SJSA1 (cell line): Measurements from ENCODE around the gene C7orf25. TPM values are rescaled to one million over a fixed set of nuclear protein-coding genes. Genes with fewer than 3 reads are reported as not detected.

Source experiments
- DNase-seq, 2 experiments: peaks; one replicate each; pipeline ENCODE4 v3.0.0-alpha.2; 2015 to 2020; ENCODE audit warnings: low spot score in 2 of 2, low read depth in 1 of 2
- H3K27ac ChIP-seq: fragments of 250-450 bp; sonication (Bioruptor Pico); 2 replicates; pipeline ENCODE4 v1.5.1; 2020; ENCODE audit warnings: mild to moderate bottlenecking, moderate library complexity
- H3K27me3 ChIP-seq: fragments of 250-450 bp; sonication (Bioruptor Pico); replicated peaks from 2 replicates; pipeline ENCODE4 v1.5.1; 2020; ENCODE audit warnings: mild to moderate bottlenecking, moderate library complexity
- H3K36me3 ChIP-seq: fragments of 250-450 bp; sonication (Bioruptor Pico); 2 replicates; pipeline ENCODE4 v1.5.1; 2020; ENCODE audit warnings: mild to moderate bottlenecking
- H3K4me1 ChIP-seq: fragments of 250-450 bp; sonication (Bioruptor Pico); replicated peaks from 2 replicates; pipeline ENCODE4 v1.6.1; 2021; ENCODE audit warnings: mild to moderate bottlenecking
- H3K4me3 ChIP-seq: fragments of 250-450 bp; sonication (Bioruptor Pico); 2 replicates; pipeline ENCODE4 v1.5.1; 2020; ENCODE audit warnings: mild to moderate bottlenecking
- H3K9me3 ChIP-seq: fragments of 250-450 bp; sonication (Bioruptor Pico); replicated peaks from 2 replicates; pipeline ENCODE4 v1.5.1; 2020; ENCODE audit warnings: mild to moderate bottlenecking
- total RNA-seq: library from RNA; depleted of rRNA; stranded (reverse); fragments of >200 nt; shearing (Covaris generic); gene quantifications from 2 replicates; pipeline ENCODE4 v1.2.3, GENCODE V29; 2014

C7orf25 gene
- total RNA-seq, 1 experiment from 2014 or later = 14.3 TPM

DNA sequence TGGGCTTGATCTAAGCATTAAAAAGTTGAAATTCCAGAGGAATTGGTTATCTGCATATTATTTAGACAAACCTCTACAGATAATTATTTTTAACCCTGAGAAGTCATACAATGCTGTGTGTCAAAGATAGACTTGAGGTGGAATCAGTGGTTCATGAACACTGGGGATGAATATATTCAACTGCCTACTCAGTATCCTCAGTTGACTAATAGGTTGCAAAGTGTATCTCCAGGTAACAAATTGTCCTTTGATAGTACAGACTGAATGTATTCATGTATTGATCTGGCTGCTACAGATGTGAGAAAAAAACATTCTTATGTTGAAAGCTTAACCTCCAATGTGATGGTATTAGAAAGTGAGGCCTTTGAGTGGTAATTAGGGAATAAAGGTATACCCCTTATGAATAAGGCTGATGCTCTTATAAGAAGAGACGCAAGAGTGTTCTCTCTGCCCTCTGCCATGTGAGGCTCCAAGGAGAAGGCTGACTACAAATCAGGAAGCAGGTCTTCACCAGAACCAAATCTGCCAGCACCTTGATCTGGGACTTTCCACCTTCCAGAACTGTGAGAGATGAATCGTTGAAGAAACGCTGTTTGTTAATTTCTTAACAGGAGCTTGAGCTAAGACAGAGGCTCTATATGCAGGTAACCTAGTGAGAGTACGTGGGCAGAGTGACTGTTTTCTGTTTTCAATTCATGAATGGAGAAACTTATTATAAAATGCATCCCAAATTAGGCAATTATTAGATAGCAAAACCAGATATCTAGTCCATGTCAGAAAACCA lies 27.8 kb upstream of the C7orf25 start:
- no peak overlapping the region for H3K27ac ChIP-seq
- H3K36me3 ChIP-seq = peaks cover 47% of the 10 kb centered on the region
- H3K4me3 ChIP-seq = no peak overlapping the region
- H3K4me1 ChIP-seq = no peaks in the 10 kb centered on the region
- no peaks in the 10 kb centered on the region for H3K27me3 ChIP-seq
- no peaks in the 10 kb centered on the region for H3K9me3 ChIP-seq
- no peak for DNase-seq

- Histone ChIP-seq H3K4me1 (peaks cover 6% of the 10 kb centered on the region), H3K36me3 (peaks cover 52% of the 10 kb centered on the region), H3K27ac (no peak overlapping the region), H3K4me3 (no peak overlapping the region), H3K9me3 (no peaks in the 10 kb centered on the region), H3K27me3 (no peaks in the 10 kb centered on the region)
- DNase-seq = no peak
Measured at GRCh38 chr7:42935861-42936260, 24.0 kb upstream of the C7orf25 start.

GRCh38 chr7:42934291-42934690 lies 22.4 kb upstream of the C7orf25 start:
- no peak for DNase-seq
- Histone ChIP-seq H3K27me3 (no peaks in the 10 kb centered on the region), H3K4me3 (no peak overlapping the region), H3K36me3 (peaks cover 53% of the 10 kb centered on the region), H3K4me1 (peaks cover 13% of the 10 kb centered on the region), H3K9me3 (no peaks in the 10 kb centered on the region), H3K27ac (no peak overlapping the region)

DNA sequence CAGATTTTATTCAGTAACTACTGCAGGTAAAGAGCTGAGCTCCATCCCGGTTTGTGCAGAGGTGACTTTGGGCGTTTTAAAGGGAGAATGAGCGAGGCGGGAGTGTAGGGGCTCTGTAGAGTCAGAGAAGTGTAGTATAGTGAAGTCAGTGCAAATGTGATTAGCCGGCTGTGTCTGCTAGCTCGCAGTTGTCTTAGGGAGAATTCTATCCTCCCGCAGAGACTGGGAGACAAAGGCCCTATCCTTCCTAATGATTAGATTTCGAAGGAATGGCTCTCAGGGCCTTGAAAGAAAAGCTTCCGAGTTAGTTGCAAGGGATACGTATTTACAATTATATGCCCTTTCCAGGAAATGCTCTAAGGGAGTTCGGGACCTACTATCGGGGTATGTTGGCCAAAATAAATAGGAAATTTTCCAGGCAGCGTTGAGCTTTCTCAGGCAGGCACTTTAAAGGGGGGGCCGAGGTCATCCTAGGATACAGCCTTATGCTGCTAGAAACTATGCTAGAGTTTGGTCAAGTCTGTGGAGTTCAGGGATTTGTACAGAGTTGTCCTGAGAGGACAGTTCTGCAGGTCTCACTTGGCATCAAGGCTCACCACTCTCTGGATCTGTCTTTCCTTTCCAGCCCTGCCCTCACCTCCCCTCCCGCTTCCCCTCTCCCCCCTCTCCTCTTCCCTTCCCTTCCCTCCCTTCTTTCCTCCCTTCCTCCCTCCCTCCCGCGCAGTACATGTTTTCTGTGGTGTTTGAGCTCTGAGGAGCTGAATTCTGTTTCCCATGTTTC lies 21.1 kb upstream of the C7orf25 start:
- Histone ChIP-seq H3K27ac (peak overlapping the region; percentile 49; the same call in 1 of the 2 replicates), H3K9me3 (no peaks in the 10 kb centered on the region), H3K36me3 (peaks cover 48% of the 10 kb centered on the region), H3K4me3 (peak overlapping the region; percentile 64), H3K27me3 (no peaks in the 10 kb centered on the region), H3K4me1 (peaks cover 13% of the 10 kb centered on the region)
- peak in 1 of 2 experiments; percentile 35 for DNase-seq

DNA sequence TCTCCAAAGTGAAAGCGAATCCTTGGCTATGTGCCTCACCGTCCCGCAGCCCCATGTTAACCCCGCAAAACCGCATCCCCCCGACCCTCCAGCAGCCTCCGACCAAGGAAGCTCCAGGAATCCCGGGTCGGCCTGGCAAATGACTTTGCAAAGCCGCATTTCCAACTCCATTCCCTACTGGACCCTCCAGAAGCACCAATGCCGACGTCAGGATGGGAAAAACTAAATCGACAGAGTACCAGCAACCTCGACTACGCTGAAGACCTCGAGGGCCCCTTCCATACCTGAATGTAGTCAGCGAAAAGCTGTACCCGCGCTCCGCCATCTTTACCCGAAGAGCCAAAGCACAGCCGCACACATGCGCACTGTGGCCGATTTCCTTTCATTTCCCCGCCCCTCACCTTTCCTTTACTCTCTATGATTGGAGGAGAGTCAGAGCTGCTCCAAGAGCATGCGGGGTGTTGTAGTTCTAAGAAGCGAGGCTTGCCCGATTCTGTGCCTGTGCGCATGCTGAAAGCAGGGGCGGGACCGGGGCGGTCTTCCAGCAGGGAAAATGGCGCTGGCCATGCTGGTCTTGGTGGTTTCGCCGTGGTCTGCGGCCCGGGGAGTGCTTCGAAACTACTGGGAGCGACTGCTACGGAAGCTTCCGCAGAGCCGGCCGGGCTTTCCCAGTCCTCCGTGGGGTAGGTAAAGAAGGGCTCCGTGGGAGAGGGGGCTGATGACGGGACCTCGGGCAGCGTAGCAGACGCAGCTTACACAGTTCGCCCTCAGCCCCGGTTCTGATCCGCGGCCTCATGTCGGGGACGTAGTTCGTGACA lies 20.2 kb upstream of the C7orf25 start, which contains the start of the genes MRPL32 and PSMA2:
MRPL32 (plus strand) TSS at position 543 of the 818 bp plus-strand sequence; CDS start at position 554, 11 bp downstream.
PSMA2 (minus strand) TSS at position 341 of the 818 bp plus-strand sequence; CDS start at position 325, 16 bp downstream.
- Histone ChIP-seq H3K27me3 (no peaks in the 10 kb centered on the region), H3K27ac (peak within 1 kb of the TSS; percentile 65), H3K4me3 (peak within 1 kb of the TSS; percentile 64), H3K9me3 (no peaks in the 10 kb centered on the region), H3K4me1 (peaks cover 13% of the 10 kb centered on the region), H3K36me3 (peaks cover 51% of the 10 kb centered on the region)
- peak; percentile 96 to 97 for DNase-seq

DNA sequence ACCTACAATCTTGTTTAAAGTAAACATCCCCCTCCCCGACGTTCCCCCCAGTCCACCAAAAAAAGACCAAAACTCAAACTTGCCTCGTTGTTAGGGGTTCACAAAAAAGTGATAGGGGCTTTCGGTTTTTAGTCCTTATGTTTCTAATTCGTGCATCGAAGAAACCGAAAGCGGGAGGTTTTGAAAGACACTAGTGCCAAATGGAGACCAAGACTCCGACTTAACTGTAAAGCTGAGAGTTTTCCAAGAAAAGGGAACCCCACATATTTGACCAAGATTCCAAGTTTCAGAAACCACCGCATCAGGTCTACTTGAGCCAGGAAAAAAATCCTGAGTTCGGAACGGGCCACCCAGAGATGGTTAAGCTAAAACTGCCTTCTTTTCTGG lies 19.6 kb upstream of the C7orf25 start:
- no peaks in the 10 kb centered on the region for H3K9me3 ChIP-seq
- H3K4me3 ChIP-seq = peak overlapping the region; percentile 64
- H3K36me3 ChIP-seq = peaks cover 53% of the 10 kb centered on the region
- H3K27ac ChIP-seq = peak overlapping the region; percentile 65
- H3K4me1 ChIP-seq = peaks cover 13% of the 10 kb centered on the region
- peak in 1 of 2 experiments; percentile 14 for DNase-seq
- H3K27me3 ChIP-seq = no peaks in the 10 kb centered on the region

- Histone ChIP-seq H3K27ac (peak overlapping the region; percentile 65; the same call in 1 of the 2 replicates), H3K36me3 (peaks cover 54% of the 10 kb centered on the region), H3K4me3 (peak overlapping the region; percentile 64), H3K27me3 (no peaks in the 10 kb centered on the region), H3K9me3 (no peaks in the 10 kb centered on the region), H3K4me1 (peaks cover 13% of the 10 kb centered on the region)
- DNase-seq = no peak
Measured at GRCh38 chr7:42930889-42931288, 19.0 kb upstream of the C7orf25 start.

DNA sequence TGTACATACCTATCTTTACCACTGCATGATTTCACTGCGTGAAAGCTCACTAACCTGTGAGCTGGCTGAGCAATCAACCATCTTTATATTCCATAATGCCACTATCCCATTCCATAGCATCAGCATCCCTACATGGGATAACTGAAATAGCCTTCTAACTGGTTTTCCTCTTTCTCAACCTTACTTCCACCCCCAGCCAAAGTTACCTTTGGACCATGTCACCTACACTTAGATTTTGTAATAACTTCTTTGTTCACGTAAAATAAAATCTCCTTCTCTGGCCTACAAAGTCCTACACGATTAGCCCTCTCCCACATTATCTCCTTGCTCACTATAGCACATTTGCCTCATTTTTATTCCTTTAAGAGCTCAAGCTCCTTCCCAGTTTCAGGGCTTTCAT lies 17.6 kb upstream of the C7orf25 start:
- Histone ChIP-seq H3K4me1 (peaks cover 13% of the 10 kb centered on the region), H3K9me3 (no peaks in the 10 kb centered on the region), H3K27ac (no peak overlapping the region), H3K27me3 (no peaks in the 10 kb centered on the region), H3K4me3 (no peak overlapping the region), H3K36me3 (peaks cover 56% of the 10 kb centered on the region)
- DNase-seq = no peak

- Histone ChIP-seq H3K27ac (no peak overlapping the region), H3K4me1 (peaks cover 13% of the 10 kb centered on the region), H3K27me3 (no peaks in the 10 kb centered on the region), H3K9me3 (no peaks in the 10 kb centered on the region), H3K4me3 (no peak overlapping the region), H3K36me3 (peaks cover 56% of the 10 kb centered on the region)
- DNase-seq = no peak
Measured at GRCh38 chr7:42928754-42929153, 16.9 kb upstream of the C7orf25 start.

DNA sequence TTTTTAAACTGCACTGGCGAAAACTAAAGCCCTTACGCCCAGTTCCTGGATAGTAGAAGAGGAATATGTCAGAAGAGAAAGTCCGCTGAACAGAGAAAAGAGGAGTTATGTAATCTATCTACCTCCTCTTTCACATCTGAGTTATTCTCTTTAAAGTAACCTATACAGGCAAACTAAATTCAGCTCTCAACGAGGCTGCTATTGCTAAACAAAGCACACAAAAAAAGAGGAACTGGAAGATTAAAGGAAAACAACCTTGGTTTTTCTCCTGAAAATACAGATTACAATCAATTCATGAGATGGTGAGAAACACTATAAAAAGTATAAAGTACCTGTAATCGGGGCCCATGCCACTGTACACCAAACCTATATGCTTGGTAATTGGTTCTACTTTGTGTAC lies 14.3 kb upstream of the C7orf25 start:
- H3K9me3 ChIP-seq = no peaks in the 10 kb centered on the region
- peaks cover 79% of the 10 kb centered on the region for H3K36me3 ChIP-seq
- no peak overlapping the region for H3K27ac ChIP-seq
- H3K27me3 ChIP-seq = no peaks in the 10 kb centered on the region
- no peak for DNase-seq
- peaks cover 10% of the 10 kb centered on the region for H3K4me1 ChIP-seq
- no peak overlapping the region for H3K4me3 ChIP-seq

DNA sequence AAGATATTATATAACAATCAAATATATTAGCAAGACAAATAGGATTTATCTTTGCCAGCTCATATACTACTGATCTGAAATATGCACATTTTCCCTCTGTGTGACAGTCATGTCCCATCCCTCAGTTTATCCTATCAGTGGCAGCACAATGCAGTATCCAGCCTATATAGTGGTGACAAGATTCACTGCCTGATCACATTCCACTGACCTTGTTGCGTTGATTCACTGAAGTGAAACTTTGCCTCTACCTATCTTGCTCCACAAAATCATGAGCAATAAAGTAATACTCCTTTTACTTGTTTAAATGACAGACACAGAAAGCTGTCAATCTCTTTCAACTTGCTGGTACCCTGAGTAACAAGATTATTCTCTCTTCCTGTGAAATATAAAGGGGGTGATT lies 13.8 kb upstream of the C7orf25 start:
- no peak for DNase-seq
- no peak overlapping the region for H3K27ac ChIP-seq
- H3K9me3 ChIP-seq = no peaks in the 10 kb centered on the region
- H3K4me3 ChIP-seq = no peak overlapping the region
- H3K36me3 ChIP-seq = peaks cover 81% of the 10 kb centered on the region
- H3K27me3 ChIP-seq = no peaks in the 10 kb centered on the region
- peaks cover 5% of the 10 kb centered on the region for H3K4me1 ChIP-seq

DNA sequence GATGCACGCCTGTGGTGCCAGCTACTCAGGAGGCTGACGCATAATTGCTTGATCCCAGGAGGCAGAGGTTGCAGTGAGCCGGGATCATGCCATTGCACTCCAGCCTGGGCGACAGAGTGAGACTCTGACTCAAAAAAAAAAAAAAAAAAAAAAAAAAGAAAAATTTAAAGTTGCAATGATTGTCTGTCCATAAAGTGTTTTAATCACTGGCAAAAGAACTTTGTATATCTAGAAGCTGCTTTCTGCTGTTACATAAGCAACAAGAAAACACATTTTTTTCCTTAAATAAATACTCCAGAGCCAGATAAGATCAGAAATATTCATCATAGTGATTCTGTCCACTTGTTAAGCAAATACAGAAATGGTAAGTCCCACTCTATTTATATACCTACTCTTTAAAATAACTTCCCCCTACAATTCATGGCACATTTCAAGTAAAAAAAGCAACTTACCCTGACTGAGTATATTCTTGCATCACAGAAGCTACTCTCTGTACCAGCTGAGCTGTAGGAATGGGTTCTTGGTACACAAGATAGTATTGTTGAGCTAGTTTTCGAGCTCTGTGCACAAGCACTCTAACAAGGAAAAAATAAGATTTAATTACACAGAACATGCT lies 12.5 kb upstream of the C7orf25 start:
- DNase-seq = no peak
- Histone ChIP-seq H3K4me3 (no peak overlapping the region), H3K4me1 (no peaks in the 10 kb centered on the region), H3K27me3 (no peaks in the 10 kb centered on the region), H3K27ac (no peak overlapping the region), H3K36me3 (peaks cover 87% of the 10 kb centered on the region), H3K9me3 (no peaks in the 10 kb centered on the region)
